Cardiac muscle cell (in vitro differentiated cells and primary cell): ENCODE data around the gene TMEM131. TPM values are rescaled to one million over a fixed set of nuclear protein-coding genes. Genes with fewer than 3 reads are reported as not detected.
A peak's percentile ranks its signal among the peaks of the same experiment; 100 is the strongest.

Experiments
- DNase-seq, 2 donors: peaks; one replicate each; pipeline versions ENCODE4 v3.0.0 to v3.0.0-alpha.2; 2010 to 2017; ENCODE audit warnings: low read depth in 1 of 2, low spot score in 1 of 2
- H3K27ac ChIP-seq: fragments of 200-600 bp; sonication (generic); 2 replicates; pipeline ENCODE4 v1.5.1; 2016
- H3K27me3 ChIP-seq: fragments of 200-600 bp; sonication (generic); 2 replicates; pipeline ENCODE4 v1.6.0; 2016; ENCODE audit warnings: control low read depth
- H3K36me3 ChIP-seq: fragments of 200-600 bp; sonication (generic); 2 replicates; pipeline ENCODE4 v1.5.1; 2016; ENCODE audit warnings: control low read depth
- H3K4me1 ChIP-seq: fragments of 200-600 bp; sonication (generic); 2 replicates; pipeline ENCODE4 v1.8.1; 2017; ENCODE audit warnings: low read depth, mild to moderate bottlenecking, mixed run types
- H3K4me3 ChIP-seq: fragments of 200-600 bp; sonication (generic); 2 replicates; pipeline ENCODE4 v1.5.1; 2016; ENCODE audit warnings: mild to moderate bottlenecking
- H3K9me3 ChIP-seq: fragments of 200-600 bp; sonication (generic); 2 replicates; pipeline ENCODE4 v1.5.1; 2017; ENCODE audit warnings: low read depth, mild to moderate bottlenecking, control low read depth
- CTCF ChIP-seq: IDR thresholded peaks from 2 replicates; pipeline ENCODE4 v1.5.1; 2012; ENCODE audit warnings: low read depth, mild to moderate bottlenecking, low read length
- polyA plus RNA-seq: library from polyadenylated mRNA; unstranded; fragments of >200 nt; fragmentation: Nextera tagmentation; extraction: Ambion mirVana; gene quantifications from 2 replicates; pipeline ENCODE4 v1.2.1, GENCODE V29; 2016
- total RNA-seq: library from RNA; depleted of rRNA; stranded (reverse); fragments of >200 nt; gene quantifications from 2 replicates; pipeline ENCODE4 v1.2.3, GENCODE V29; 2016

The TMEM131 gene
- total and polyA plus RNA-seq, 2 experiments from 2014 or later = 16.3 to 19.1 TPM

DNA sequence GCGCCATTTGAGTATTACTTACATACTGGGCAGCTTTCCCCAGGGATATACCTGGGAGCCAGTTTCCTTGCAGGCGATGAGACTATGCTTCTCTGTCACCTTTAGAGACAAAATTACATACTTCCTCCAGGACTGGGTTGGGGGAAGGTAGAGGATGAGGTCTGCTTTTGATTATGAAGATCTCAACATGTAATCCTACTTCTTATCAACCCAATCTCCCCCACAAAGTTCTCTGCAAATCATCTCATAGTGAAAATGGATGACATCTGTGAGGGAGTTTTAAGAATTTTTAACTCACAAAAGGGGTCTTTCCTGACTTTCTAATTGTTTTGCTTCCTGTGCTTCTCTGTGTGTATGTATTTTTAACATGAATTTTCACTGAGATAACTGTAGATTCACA is 81.9 kb downstream of the TMEM131 start:
- Histone ChIP-seq H3K27me3 (no peaks in the 10 kb centered on the region), H3K36me3 (no peaks in the 10 kb centered on the region), H3K9me3 (no peaks in the 10 kb centered on the region), H3K4me1 (peaks cover 17% of the 10 kb centered on the region), H3K4me3 (no peak overlapping the region), H3K27ac (no peak overlapping the region)
- no peak for DNase-seq
- no peak for TF ChIP-seq CTCF

DNA sequence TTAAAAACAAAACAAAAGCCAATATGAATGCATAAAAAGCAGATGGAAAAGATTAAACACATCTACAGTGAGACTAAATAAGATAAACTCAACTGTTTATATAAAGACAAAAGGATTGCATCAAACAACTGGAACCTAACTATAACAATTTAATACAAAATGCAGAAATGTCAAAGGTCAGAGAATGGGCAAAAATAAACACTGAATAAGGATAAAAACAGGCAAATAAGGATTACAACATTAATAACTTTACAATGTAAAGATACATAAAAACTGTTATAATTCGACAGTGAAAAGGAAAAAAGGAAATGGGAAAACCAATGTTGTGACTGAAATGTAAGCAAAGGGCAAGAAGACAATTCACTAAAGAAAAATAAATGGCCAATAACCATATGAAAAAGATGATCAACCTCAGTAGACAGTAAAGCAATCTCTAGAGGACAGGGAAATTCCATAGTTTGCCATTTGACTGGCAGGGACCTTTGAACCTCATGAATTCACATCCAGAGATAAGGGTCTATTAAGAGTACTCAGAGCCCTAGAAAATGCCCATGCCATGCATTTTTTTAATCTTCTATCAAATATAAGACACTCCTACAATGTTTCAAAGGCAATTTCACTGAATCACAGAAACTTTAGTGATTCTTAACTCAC is 83.7 kb downstream of the TMEM131 start:
- no peak overlapping the region for H3K4me3 ChIP-seq
- no peaks in the 10 kb centered on the region for H3K27me3 ChIP-seq
- H3K4me1 ChIP-seq = peaks cover 17% of the 10 kb centered on the region
- no peaks in the 10 kb centered on the region for H3K36me3 ChIP-seq
- DNase-seq = peak in 1 of 2 donors; percentile 3
- no peak overlapping the region for H3K27ac ChIP-seq
- no peaks in the 10 kb centered on the region for H3K9me3 ChIP-seq
- no peak for TF ChIP-seq CTCF

GRCh38 chr2:97911206-97911921 is 84.4 kb downstream of the TMEM131 start:
- no peak for TF ChIP-seq CTCF
- Histone ChIP-seq H3K4me3 (no peak overlapping the region), H3K27me3 (no peaks in the 10 kb centered on the region), H3K27ac (no peak overlapping the region), H3K36me3 (no peaks in the 10 kb centered on the region), H3K4me1 (peaks cover 15% of the 10 kb centered on the region), H3K9me3 (no peaks in the 10 kb centered on the region)
- peak in 1 of 2 donors; percentile 32 for DNase-seq

GRCh38 chr2:97910403-97911205 is 85.1 kb downstream of the TMEM131 start:
- peaks cover 11% of the 10 kb centered on the region for H3K4me1 ChIP-seq

More at GRCh38 chr2:97910403-97911205, 85.1 kb downstream of the TMEM131 start:
- Histone ChIP-seq H3K9me3 (no peaks in the 10 kb centered on the region), H3K27me3 (no peaks in the 10 kb centered on the region), H3K27ac (no peak overlapping the region), H3K36me3 (no peaks in the 10 kb centered on the region), H3K4me3 (no peak overlapping the region)
- no peak for TF ChIP-seq CTCF
- no peak for DNase-seq
